ENCODE results near the gene ECHDC3.
A peak's percentile ranks its signal among the peaks of the same experiment; 100 is the strongest.
"Not testable (repeated sequence)": the region's sequence is repeated elsewhere in the genome, so short reads cannot be mapped to it uniquely, and the experiment has no call there.

The ECHDC3 gene

GRCh38 chr10:11742009-11742778 is at the start of gene ECHDC3:
Gene ECHDC3 (plus strand): TSS chr10:11742382. CDS start chr10:11742577, 195 bp downstream.
- DNase-seq, result peak; percentile 19 to 25

- no peak for DNase-seq
These were observed 48.8 kb upstream of the ECHDC3 start for GRCh38 chr10:11693376-11693775.

- no peak for DNase-seq
These were observed 46.4 kb upstream of the ECHDC3 start for GRCh38 chr10:11695779-11696178.

GRCh38 chr10:11697718-11698527 is 44.3 kb upstream of the ECHDC3 start:
- no peak for DNase-seq

GRCh38 chr10:11698691-11699549 is 43.3 kb upstream of the ECHDC3 start:
- peak in 1 of 2 donors; percentile 33 for DNase-seq

GRCh38 chr10:11699550-11700097 is 42.6 kb upstream of the ECHDC3 start:
- DNase-seq, result no peak

- DNase-seq, result no peak
These were observed 41.6 kb upstream of the ECHDC3 start for GRCh38 chr10:11700539-11700938.

- no peak for DNase-seq
These were observed 40.6 kb upstream of the ECHDC3 start for GRCh38 chr10:11701451-11702095.

- no peak for DNase-seq
These were observed 39.9 kb upstream of the ECHDC3 start for GRCh38 chr10:11702264-11702663.

GRCh38 chr10:11704092-11704491 is 38.1 kb upstream of the ECHDC3 start:
- DNase-seq, result no peak

- no peak for DNase-seq
These were observed 36.5 kb upstream of the ECHDC3 start for GRCh38 chr10:11705722-11706121.

GRCh38 chr10:11706895-11707567 is 35.2 kb upstream of the ECHDC3 start:
- DNase-seq, result no peak

- DNase-seq, result no peak
These were observed 34.4 kb upstream of the ECHDC3 start for GRCh38 chr10:11707624-11708350.

GRCh38 chr10:11708801-11709200 is 33.4 kb upstream of the ECHDC3 start:
- not testable (repeated sequence) for DNase-seq

GRCh38 chr10:11712744-11713143 is 29.4 kb upstream of the ECHDC3 start:
- no peak for DNase-seq

- DNase-seq, result peak in 1 of 2 donors; percentile 3
These were observed 28.9 kb upstream of the ECHDC3 start for GRCh38 chr10:11713186-11713743.

GRCh38 chr10:11713963-11714362 is 28.2 kb upstream of the ECHDC3 start:
- DNase-seq, result no peak

- no peak for DNase-seq
These were observed 27.3 kb upstream of the ECHDC3 start for GRCh38 chr10:11714750-11715365.

GRCh38 chr10:11715815-11716494 is 26.2 kb upstream of the ECHDC3 start:
- DNase-seq, result no peak
